Upper lobe of left lung (tissue), 4 donors: ENCODE measurements around the gene SHROOM4.

Experiments
- EP300 ChIP-seq, 4 donors: sonication (generic); formaldehyde crosslinking; IDR thresholded peaks; one replicate each; pipeline ENCODE4 v1.5.1; 2017; ENCODE audit warnings: antibody characterized with exemption in 4 of 4, control low read depth in 2 of 4
- POLR2A ChIP-seq, 4 donors: fragments of 450-650 bp; IDR thresholded peaks; one replicate each; pipeline ENCODE4 v1.5.1; 2016 to 2017; ENCODE audit warnings: antibody characterized with exemption in 4 of 4, mild to moderate bottlenecking in 2 of 4
- POLR2AphosphoS5 ChIP-seq, 2 donors: sonication (generic); formaldehyde crosslinking; IDR thresholded peaks; one replicate each; pipeline ENCODE4 v1.5.1; 2017; ENCODE audit warnings: antibody characterized with exemption in 2 of 2
- TF ChIP-seq, protein P1 (sequence below), 6 experiments: fragments of 450-650 bp in 4 of 6; fragments of 200-600 bp in 2 of 6; sonication (generic) in 2 of 6; IDR thresholded peaks; one replicate each; pipeline ENCODE4 v1.5.1; 2016 to 2019; ENCODE audit warnings: antibody characterized with exemption in 6 of 6

DNA sequence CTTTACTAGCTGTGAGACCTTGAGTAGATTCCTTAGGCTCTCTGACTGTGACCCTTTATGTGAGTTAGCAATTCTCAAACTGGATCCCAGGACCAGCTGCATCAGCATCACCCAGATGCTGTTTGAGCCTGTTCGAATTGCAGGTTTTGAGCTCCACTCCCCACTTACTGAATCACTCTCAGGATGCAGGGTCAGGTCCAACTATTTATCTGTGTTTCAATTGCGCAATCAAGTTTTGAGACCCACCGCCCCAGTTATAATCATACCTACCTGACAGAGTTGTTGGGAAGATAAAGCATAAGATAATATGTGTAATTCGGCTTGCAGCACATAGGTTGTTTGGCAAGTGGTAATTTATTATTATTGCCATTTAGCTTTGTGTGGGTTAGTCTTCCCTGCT is 187.6 kb downstream of the SHROOM4 start:
- TF ChIP-seq, protein P1, sequence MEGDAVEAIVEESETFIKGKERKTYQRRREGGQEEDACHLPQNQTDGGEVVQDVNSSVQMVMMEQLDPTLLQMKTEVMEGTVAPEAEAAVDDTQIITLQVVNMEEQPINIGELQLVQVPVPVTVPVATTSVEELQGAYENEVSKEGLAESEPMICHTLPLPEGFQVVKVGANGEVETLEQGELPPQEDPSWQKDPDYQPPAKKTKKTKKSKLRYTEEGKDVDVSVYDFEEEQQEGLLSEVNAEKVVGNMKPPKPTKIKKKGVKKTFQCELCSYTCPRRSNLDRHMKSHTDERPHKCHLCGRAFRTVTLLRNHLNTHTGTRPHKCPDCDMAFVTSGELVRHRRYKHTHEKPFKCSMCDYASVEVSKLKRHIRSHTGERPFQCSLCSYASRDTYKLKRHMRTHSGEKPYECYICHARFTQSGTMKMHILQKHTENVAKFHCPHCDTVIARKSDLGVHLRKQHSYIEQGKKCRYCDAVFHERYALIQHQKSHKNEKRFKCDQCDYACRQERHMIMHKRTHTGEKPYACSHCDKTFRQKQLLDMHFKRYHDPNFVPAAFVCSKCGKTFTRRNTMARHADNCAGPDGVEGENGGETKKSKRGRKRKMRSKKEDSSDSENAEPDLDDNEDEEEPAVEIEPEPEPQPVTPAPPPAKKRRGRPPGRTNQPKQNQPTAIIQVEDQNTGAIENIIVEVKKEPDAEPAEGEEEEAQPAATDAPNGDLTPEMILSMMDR (IDR thresholded peaks at IDR 0.05), result no peak
- TF ChIP-seq POLR2AphosphoS5 (IDR thresholded peaks at IDR 0.05), result no peak
- no peak for TF ChIP-seq POLR2A (IDR thresholded peaks at IDR 0.05)
- TF ChIP-seq EP300 (IDR thresholded peaks at IDR 0.05), result no peak
